Stimulated activated CD8-positive, alpha-beta memory T cell treated with anti-CD3 and anti-CD28 coated beads, Interleukin-15, amount 100 ng/mL, for 24 hours (primary cell): Measurements from ENCODE around the gene CA5A.

Source experiments
- DNase-seq: peaks from one replicate; pipeline ENCODE4 v3.0.0-alpha.2; 2020; ENCODE audit warnings: low read depth

CA5A gene

GRCh38 chr16:87963400-87963799 is 27.1 kb upstream of the CA5A start:
- no peak for DNase-seq

- DNase-seq = no peak
Observed at GRCh38 chr16:87961623-87962022, 25.3 kb upstream of the CA5A start.

DNA sequence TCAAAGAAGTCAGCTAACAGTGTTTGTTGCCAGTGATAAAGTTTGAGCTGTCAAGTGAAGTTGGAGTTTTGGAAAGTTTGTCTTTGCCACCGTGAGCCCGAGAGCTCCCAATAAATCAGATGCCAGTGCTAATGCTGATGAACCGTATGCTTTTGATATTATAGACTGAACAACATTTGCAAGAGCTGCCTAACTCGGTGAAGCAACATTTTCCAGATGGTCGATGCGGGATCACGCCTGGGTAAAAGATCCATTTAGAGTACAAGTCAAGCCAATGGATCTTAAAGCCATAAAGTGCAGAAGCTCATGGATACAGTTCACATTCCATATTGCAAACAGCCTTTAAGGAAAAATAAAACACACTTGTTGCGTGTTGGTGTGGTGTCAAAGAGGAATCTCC is 24.5 kb upstream of the CA5A start:
- DNase-seq = no peak

DNA sequence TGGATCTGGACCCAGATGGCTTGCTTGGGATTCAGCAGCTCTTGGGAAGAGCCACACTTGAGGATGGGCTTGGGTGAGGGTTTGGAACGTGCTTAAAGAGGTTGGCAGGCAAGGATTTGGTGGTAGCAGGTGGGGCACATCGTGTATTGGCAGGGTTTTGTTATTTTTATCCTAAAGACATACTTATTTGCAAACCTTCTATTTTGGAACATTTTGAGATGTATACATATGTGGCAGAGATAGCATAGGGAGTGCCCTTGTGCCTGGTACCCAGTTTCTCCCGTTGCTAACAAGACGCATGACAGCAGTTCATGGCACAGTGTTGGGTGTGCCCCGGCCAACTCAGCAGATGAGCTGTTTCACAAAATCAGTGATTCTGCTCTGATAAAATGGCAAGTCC is 24.0 kb upstream of the CA5A start:
- DNase-seq = no peak

- DNase-seq = no peak
Observed at GRCh38 chr16:87959391-87959990, 23.2 kb upstream of the CA5A start.

DNA sequence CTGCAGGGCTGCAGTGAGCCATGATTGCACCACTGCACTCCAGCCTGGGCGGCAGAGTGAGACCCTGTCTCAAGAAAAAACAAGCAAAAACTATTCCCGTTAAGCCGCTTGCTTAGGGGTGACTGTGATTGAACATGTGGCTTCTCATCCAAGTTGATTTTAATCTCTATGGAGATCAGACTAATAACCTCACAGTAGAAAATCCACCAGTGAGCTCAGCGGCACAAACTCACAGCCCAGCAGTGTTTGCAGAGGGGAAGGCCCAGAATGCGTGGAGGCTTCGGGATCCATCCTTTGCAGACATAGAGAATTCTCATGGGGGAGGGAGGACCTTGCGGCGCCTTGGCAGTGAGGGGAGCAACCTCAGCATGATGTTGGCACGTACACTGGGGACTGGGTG is 22.3 kb upstream of the CA5A start:
- no peak for DNase-seq

- DNase-seq = no peak
Observed at GRCh38 chr16:87957296-87958094, 21.2 kb upstream of the CA5A start.

DNA sequence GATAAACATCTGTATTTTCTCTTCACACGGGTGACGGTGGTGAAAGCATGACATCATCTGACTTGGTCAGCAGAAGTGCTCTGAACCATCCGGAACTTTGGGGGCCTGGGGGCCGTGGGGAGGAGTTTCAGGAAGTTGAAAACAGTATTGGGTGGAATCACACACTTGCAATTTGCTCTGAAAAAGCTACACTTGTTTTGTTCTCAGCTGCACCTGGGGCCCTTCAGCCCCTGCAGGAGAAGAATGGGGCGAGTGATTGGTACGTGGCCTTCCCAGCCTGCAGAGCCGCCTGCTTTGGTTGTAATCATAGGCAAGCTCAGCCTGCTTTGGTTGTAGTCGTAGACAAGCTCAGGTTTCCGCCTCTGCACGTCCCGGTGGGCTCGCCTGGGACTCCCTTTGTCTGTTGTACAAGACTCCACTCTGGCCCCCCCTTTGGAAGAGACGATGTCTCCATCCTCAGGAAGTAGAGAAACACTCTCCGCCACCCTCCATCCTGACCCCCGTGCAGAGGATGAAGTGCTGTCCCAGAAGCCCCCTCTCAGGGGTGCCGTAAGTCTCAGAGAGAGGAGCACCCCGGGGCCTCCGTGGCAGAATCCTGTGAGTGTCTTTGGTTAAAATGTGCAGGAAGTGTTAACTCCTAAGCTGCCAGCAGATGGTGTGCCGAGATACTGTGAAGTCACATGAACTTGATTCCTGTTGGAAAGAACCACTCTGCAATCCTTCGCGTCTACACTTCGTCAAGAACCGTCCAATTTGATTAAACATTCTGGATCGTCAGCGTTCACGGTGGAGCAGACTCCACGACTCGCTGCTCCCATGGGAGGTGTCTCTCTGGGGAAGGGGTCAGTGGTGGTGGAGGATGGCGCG is 20.3 kb upstream of the CA5A start:
- DNase-seq = peak; percentile 27

- DNase-seq = no peak
Observed at GRCh38 chr16:87956098-87956364, 19.7 kb upstream of the CA5A start.

DNA sequence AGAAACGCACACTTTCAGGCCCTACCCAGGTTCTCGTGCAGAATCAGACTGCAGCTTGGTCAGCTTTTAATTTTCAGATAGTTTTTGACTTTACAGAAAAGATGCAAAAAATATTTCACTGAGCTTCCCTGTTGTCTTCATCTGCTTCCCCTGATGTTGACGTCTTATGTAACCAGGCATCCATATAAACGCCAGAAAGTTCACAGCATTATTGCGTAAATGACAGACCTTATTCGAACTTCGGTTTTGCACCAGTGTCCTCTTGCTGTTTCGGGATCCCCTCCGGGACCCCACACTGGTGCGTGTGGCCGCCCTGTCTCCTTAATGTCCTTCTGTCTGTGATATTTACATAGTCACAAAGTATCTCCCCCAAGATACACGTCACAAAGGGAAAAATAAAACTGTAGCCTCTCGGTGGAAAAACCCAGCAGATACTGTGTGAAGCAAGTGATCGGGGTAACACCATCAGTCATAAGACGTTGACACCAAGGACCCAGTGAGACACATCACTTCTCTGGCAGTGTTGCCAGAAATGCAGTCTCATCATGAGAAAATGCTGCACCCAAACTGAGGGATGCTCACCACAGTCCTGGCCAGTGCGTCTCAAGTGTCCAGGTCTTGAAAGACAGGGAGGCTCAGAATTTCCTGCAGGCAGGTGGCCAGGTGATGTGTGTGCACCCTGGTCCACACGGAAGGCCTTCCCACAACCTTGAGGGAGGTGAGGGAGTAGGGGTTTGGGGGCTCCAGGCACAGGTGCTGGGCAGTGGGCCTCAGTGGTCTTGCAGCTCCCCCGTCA is 19.2 kb upstream of the CA5A start:
- no peak for DNase-seq

- DNase-seq = no peak
Observed at GRCh38 chr16:87954826-87955225, 18.5 kb upstream of the CA5A start.

DNA sequence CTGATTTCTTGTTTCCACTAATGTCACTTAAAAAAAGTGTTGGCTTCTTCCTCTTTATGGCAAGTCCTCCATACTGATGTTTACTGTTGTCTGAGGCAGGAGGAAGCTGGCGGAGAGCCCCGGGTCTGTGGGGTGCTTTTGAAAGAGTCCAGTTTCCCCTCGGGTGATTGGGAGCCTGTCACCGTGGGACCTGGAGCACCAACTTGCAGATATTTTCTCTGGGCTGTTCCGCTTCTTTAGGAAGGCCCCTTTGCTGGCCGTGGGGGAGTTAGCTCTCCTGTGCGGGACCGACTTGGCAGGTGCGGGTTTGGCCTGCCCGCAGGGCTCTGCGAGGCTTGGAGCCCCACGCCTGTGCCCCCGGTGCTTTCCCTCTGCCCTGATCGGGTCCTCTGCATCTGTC is 18.0 kb upstream of the CA5A start:
- no peak for DNase-seq

DNA sequence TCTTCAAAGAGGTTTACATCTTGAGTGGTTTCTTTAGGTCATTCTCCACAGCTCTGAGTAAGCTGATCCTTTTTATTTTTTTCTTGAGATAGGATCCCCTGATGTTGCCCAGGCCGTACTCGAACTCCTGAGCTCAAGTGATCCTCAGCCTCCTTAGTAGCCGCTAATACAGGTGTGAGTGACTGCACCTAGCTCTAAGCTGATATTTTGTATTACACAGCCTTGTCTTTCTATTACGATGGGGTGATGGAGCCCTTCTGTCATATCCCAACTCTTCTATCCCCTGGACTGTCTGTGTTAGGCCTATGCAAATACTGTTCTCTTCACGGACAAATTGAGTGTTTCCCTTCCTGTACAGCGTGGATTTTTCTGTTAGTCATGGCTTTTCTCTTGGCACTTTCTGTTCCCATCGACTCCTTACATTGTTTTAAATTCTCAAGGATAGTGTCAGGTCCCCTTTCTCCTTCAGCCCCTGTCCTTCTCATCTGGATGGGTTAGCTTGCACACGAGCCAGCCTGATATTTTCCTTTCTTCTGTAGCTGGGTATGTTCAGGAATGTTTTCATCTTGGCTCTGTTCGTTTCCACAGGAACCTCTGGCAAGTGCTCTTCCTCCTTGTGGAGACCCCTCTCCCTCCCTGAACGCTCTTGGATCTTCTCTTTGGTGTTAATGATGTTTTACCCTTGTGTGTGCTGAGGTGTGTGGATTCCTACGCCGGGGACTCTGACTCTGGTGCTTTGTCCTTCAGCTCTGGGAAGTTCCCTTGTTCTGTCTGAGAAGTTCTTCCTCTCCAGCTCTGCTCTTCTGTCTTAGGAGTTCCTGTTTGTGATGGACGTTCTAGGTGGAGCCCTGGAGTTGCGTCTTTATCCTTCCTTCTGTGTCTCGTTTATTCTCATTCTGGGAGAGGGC is 17.2 kb upstream of the CA5A start:
- no peak for DNase-seq

- no peak for DNase-seq
Observed at GRCh38 chr16:87952751-87953150, 16.4 kb upstream of the CA5A start.

- DNase-seq = no peak
Observed at GRCh38 chr16:87951552-87952538, 15.5 kb upstream of the CA5A start.

- DNase-seq = peak; percentile 87
Observed at GRCh38 chr16:87950765-87951551, 14.6 kb upstream of the CA5A start, which contains the start of gene BANP. TSS of gene BANP (plus strand) at chr16:87951434. CDS start at chr16:87975116, 23,682 bp downstream.

GRCh38 chr16:87949071-87949744 is 12.9 kb upstream of the CA5A start:
- DNase-seq = no peak

DNA sequence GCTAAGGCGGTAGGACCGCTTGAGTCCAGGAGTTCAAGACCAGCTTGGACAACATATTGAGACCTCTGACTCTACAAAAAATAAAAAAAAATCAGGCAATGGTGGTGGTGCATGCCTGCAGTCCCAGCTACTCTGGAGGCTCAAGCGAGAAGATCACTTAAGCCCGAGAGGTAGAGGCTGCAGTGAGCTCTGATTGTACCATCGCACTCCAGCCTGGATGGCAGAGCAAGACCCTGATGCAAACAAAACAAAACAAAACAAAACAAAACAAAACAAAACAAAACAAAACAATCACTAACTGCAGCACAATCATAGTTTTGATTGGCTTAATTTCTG is 12.4 kb upstream of the CA5A start:
- DNase-seq = no peak

DNA sequence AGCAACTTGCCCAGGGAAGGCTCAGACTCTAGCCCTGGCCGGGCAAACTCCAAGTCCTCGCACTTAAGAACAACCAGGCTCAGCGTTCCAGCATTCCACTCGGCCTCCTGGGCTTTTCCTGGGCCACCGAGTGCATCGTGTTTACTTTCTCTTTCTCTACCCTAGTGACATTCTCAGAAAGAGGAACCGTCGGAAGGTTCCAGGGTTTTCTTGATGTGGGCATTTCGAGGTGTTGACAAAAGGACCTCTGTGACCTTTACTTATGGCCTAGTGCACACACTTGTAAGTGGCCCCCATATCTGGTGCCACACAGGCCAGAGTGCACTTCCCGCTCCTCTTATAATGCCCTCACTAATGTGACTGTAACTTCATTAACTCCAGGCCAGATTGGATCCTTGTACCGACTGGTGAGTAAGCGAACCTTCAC is 11.8 kb upstream of the CA5A start:
- no peak for DNase-seq
